Testis (tissue), 5 donors: Measurements from ENCODE around the gene MAGEB10. TPM values are rescaled to one million over a fixed set of nuclear protein-coding genes. Genes with fewer than 3 reads are reported as not detected.

Experiments
- DNase-seq: peaks from one replicate; pipeline ENCODE4 v3.0.0-alpha.2; 2019
- H3K27ac ChIP-seq, 2 donors: fragments of 200-600 bp; sonication (generic); one replicate each; pipeline ENCODE4 v1.5.1; 2019
- H3K27me3 ChIP-seq: fragments of 200-600 bp; sonication (generic); one replicate; pipeline ENCODE4 v1.5.1; 2019
- H3K36me3 ChIP-seq: fragments of 200-600 bp; sonication (generic); one replicate; pipeline ENCODE4 v1.5.1; 2017; ENCODE audit warnings: low read depth; ENCODE audit errors: missing control alignments
- H3K4me1 ChIP-seq: fragments of 200-600 bp; sonication (generic); one replicate; pipeline ENCODE4 v1.5.1; 2019
- H3K4me3 ChIP-seq, 2 donors: fragments of 200-600 bp; sonication (generic); one replicate each; pipeline ENCODE4 v1.5.1; 2017 to 2019
- H3K9me3 ChIP-seq: fragments of 200-600 bp; sonication (generic); one replicate; pipeline ENCODE4 v1.5.1; 2017
- CTCF ChIP-seq, 3 experiments: fragments of 450-650 bp in 2 of 3; fragments of 200-600 bp in 1 of 3; sonication (generic) in 1 of 3; IDR thresholded peaks; one replicate each; pipeline ENCODE4 v1.5.1; 2016 to 2019; ENCODE audit warnings: antibody characterized with exemption in 3 of 3, mild to moderate bottlenecking in 2 of 3, moderate library complexity in 1 of 3
- POLR2A ChIP-seq: fragments of 450-650 bp; IDR thresholded peaks from one replicate; pipeline ENCODE4 v1.6.1; 2017; ENCODE audit warnings: antibody characterized with exemption, mild to moderate bottlenecking, moderate library complexity
- WGBS, 2 donors: methylation state at CpG; one replicate each; pipeline ENCODE4 v1.1.5; 2018; 5-methylcytosine and 5-hydroxymethylcytosine counted together
- intact Hi-C: fragments of 100-400 bp; cut with DNase I; formaldehyde crosslinking; loops from one replicate; pipeline ENCODE4 v1.15.1; 2023; ENCODE audit warnings: low total_unique reads
- long read RNA-seq, 2 donors: transcript quantifications; one replicate each; lab custom pipeline, GENCODE V29; 2026
- polyA plus RNA-seq: library from polyadenylated mRNA; stranded (reverse); fragments of 350-450 nt; fragmentation: Illumina TruSeq; extraction: RNeasy Lipid Tissue Mini Kit (QIAGEN cat#74804); gene quantifications from one replicate; pipeline ENCODE4 v1.2.3, GENCODE V29; 2014; ENCODE audit warnings: low read depth, low replicate concordance; ENCODE audit not compliant: insufficient read depth
- total RNA-seq, 2 donors: library from RNA; depleted of rRNA; stranded (reverse); fragments of >200 nt; gene quantifications; one replicate each; pipeline ENCODE4 v1.2.3, GENCODE V29; 2016

The MAGEB10 gene, protein sequence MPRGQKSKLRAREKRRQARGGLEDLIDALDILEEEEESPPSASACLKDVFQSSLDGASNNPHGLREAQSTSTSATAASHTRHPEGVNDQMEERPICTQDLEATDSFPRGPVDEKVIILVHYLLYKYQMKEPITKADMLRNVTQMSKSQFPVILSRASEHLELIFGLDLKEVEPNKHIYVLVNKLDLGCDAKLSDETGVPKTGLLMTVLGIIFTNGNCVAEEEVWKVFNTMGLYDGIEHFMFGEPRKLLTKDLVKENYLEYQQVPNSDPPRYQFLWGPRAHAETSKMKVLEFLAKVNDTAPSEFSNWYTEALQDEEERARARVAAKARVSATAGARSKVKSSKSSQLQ
- total RNA-seq (1 to 10 TPM; 4.5 to 6.9 TPM), polyA plus RNA-seq (5.7 TPM)
- long read RNA-seq, donor 1: 0 reads
- long read RNA-seq, donor 2: 0 reads

DNA sequence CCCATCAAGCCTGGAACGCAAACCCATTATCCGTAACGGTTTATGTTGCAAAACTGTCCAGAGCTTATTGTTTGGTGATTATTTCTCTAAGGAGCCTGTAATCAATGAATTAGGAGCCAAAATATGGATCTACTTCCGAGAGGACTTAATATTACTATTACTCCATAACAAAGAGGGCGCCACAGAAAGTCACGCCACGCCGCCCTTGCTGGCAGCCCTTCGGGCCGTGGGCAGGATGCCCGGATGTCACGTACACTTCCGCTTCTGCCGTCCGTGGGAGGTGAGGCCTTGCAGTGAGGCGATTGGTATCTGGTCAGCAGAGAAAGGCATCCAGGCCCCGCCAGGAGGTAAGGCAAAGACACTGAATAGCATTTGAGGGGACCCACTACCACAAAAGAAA is at the start of gene MAGEB10:
Gene MAGEB10 (plus strand): TSS at position 301 of the 400 bp plus-strand sequence. CDS start 13,317 bp downstream, outside the sequence.
- 78 to 80% methylated on average over 6 to 17 of the region's 17 CpGs for WGBS, 2 donors

DNA sequence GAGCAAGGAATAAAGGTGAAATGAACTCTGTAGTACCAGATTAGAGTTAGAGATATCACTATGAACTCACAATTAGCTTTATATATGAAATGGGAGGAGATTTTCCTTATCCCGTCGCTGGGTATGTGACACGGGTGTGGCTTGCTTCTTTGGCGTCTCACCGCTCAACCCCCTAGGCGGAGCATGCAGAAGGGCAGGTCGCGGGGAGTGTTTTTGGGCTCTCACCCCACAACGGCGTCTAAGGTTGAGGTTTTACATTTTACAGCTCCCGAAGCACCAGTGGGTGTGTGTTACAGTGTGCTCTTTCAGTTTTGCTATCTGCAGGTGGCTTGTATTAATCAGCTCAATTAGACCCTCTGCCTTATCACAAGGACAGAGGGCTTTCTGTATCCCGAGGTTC is 42.1 kb upstream of the MAGEB10 start:
- Histone ChIP-seq H3K4me3 (no peak overlapping the region), H3K4me1 (no peaks in the 10 kb centered on the region), H3K27me3 (no peaks in the 10 kb centered on the region), H3K27ac (no peak overlapping the region), H3K36me3 (no peaks in the 10 kb centered on the region), H3K9me3 (no peaks in the 10 kb centered on the region)
- DNase-seq: no peak
- intact Hi-C loops: no loop called here
- 74 to 83% methylated on average over 6 to 12 of the region's 12 CpGs for WGBS, 2 donors
- TF ChIP-seq CTCF (IDR thresholded peaks at IDR 0.05): no peak
- no peak for TF ChIP-seq POLR2A

More for the DNA sequence above, at the start of gene MAGEB10:
- Histone ChIP-seq H3K9me3 (no peaks in the 10 kb centered on the region), H3K27ac (no peak within 1 kb of the TSS), H3K27me3 (no peaks in the 10 kb centered on the region), H3K4me3 (peak within 1 kb of the TSS in 1 of 2 donors; percentile 7), H3K4me1 (no peaks in the 10 kb centered on the region), H3K36me3 (no peaks in the 10 kb centered on the region)
- intact Hi-C loops: no loop called here
- DNase-seq: peak; percentile 35
- TF ChIP-seq CTCF (IDR thresholded peaks at IDR 0.05): no peak
- TF ChIP-seq POLR2A: no peak

- intact Hi-C loops: no loop called here
- H3K27me3 ChIP-seq: no peaks in the 10 kb centered on the region
- no peaks in the 10 kb centered on the region for H3K9me3 ChIP-seq
- H3K4me1 ChIP-seq: no peaks in the 10 kb centered on the region
- H3K36me3 ChIP-seq: no peaks in the 10 kb centered on the region
- DNase-seq: no peak
- TF ChIP-seq POLR2A (no peak), CTCF (IDR thresholded peaks at IDR 0.05) (no peak)
- H3K4me3 ChIP-seq: no peak overlapping the region
- H3K27ac ChIP-seq: no peak overlapping the region
These were observed 40.4 kb upstream of the MAGEB10 start for GRCh38 chrX:27767387-27767786.

GRCh38 chrX:27775984-27776383 is 31.8 kb upstream of the MAGEB10 start:
- intact Hi-C loops: no loop called here
- H3K36me3 ChIP-seq: no peaks in the 10 kb centered on the region
- H3K4me3 ChIP-seq: no peak overlapping the region
- no peaks in the 10 kb centered on the region for H3K9me3 ChIP-seq
- H3K4me1 ChIP-seq: no peaks in the 10 kb centered on the region
- no peak for TF ChIP-seq POLR2A
- TF ChIP-seq CTCF (IDR thresholded peaks at IDR 0.05): no peak
- no peaks in the 10 kb centered on the region for H3K27me3 ChIP-seq
- WGBS, 2 donors: 89 to 94% methylated on average over 2 of the region's 2 CpGs
- no peak overlapping the region for H3K27ac ChIP-seq
- no peak for DNase-seq
